Liver (tissue), 9 donors: Measurements from ENCODE around the gene TAPBP. TPM values are rescaled to one million over a fixed set of nuclear protein-coding genes. Genes with fewer than 3 reads are reported as not detected.

Source experiments
- DNase-seq: peaks from one replicate; pipeline ENCODE4 v3.0.0-alpha.2; 2017; ENCODE audit warnings: low spot score
- H3K27ac ChIP-seq, 2 donors: one replicate each; pipeline ENCODE4 v1.7.0; 2013; ENCODE audit warnings: inconsistent platforms in 2 of 2, low read length in 2 of 2, control low read depth in 1 of 2, low read depth in 1 of 2, mild to moderate bottlenecking in 1 of 2
- H3K27me3 ChIP-seq, 4 donors: one replicate each; pipeline versions ENCODE4 v1.6.1 to v1.7.0; 2013; ENCODE audit warnings: low read length in 3 of 4, inconsistent platforms in 1 of 4, mild to moderate bottlenecking in 1 of 4, moderate library complexity in 1 of 4; ENCODE audit not compliant: control insufficient read depth in 4 of 4, insufficient read depth in 4 of 4
- H3K36me3 ChIP-seq, 4 donors: one replicate each; pipeline versions ENCODE4 v1.6.1 to v1.7.0; 2013; ENCODE audit warnings: low read length in 3 of 4, mild to moderate bottlenecking in 3 of 4, low read depth in 1 of 4, moderate library complexity in 1 of 4; ENCODE audit not compliant: control insufficient read depth in 4 of 4, insufficient read depth in 3 of 4
- H3K4me1 ChIP-seq, 4 donors: one replicate each; pipeline versions ENCODE4 v1.6.1 to v1.7.0; 2013; ENCODE audit warnings: low read length in 3 of 4, mild to moderate bottlenecking in 3 of 4, moderate library complexity in 1 of 4; ENCODE audit not compliant: control insufficient read depth in 4 of 4, insufficient read depth in 4 of 4
- H3K4me3 ChIP-seq, 3 donors: one replicate each; pipeline versions ENCODE4 v1.6.1 to v1.7.0; 2013; ENCODE audit warnings: low read length in 3 of 3, control low read depth in 1 of 3, low read depth in 1 of 3, mild to moderate bottlenecking in 1 of 3
- H3K9ac ChIP-seq, 2 donors: one replicate each; pipeline ENCODE4 v1.7.0; 2013; ENCODE audit warnings: low read length in 2 of 2, mild to moderate bottlenecking in 2 of 2, moderate library complexity in 2 of 2, control low read depth in 1 of 2, low read depth in 1 of 2
- H3K9me3 ChIP-seq, 4 donors: one replicate each; pipeline versions ENCODE4 v1.6.1 to v1.7.0; 2013; ENCODE audit warnings: low read length in 3 of 4; ENCODE audit not compliant: control insufficient read depth in 4 of 4
- ATF3 ChIP-seq: IDR thresholded peaks from 2 replicates; pipeline ENCODE4 v1.6.1; 2016; ENCODE audit warnings: antibody characterized with exemption
- CTCF ChIP-seq: fragments of 150-350 bp; IDR thresholded peaks from 2 replicates; pipeline ENCODE4 v1.5.1; 2017; ENCODE audit warnings: improper control_type of control experiment, low read depth, low read length; ENCODE audit not compliant: missing input control
- FOXA1 ChIP-seq: IDR thresholded peaks from 2 replicates; pipeline ENCODE4 v1.6.1; 2016; ENCODE audit warnings: antibody characterized with exemption
- FOXA2 ChIP-seq: IDR thresholded peaks from 2 replicates; pipeline ENCODE4 v1.6.1; 2016; ENCODE audit warnings: antibody characterized with exemption
- HNF4G ChIP-seq: IDR thresholded peaks from 2 replicates; pipeline ENCODE4 v1.6.1; 2016; ENCODE audit warnings: antibody characterized with exemption
- MAX ChIP-seq: IDR thresholded peaks from 2 replicates; pipeline ENCODE4 v1.6.1; 2016; ENCODE audit warnings: antibody characterized with exemption
- RAD21 ChIP-seq, 2 donors: IDR thresholded peaks; 2 replicates each; pipeline ENCODE4 v1.6.1; 2016; ENCODE audit warnings: antibody characterized with exemption in 2 of 2, mild to moderate bottlenecking in 2 of 2
- RXRA ChIP-seq, 2 donors: IDR thresholded peaks; 2 replicates each; pipeline ENCODE4 v1.6.1; 2017 to 2018; ENCODE audit warnings: antibody characterized with exemption in 2 of 2, mild to moderate bottlenecking in 1 of 2
- YY1 ChIP-seq: IDR thresholded peaks from 2 replicates; pipeline ENCODE4 v1.6.1; 2016; ENCODE audit warnings: antibody characterized with exemption, mild to moderate bottlenecking
- ZBTB33 ChIP-seq: IDR thresholded peaks from 2 replicates; pipeline ENCODE4 v1.6.1; 2016; ENCODE audit warnings: antibody characterized with exemption
- WGBS: extraction: QIAGEN DNeasy Blood & Tissue Kit; methylation state at CpG from one replicate; pipeline ENCODE4 v1.1.7; 2013; 5-methylcytosine and 5-hydroxymethylcytosine counted together
- polyA plus RNA-seq, 2 donors: library from polyadenylated mRNA; stranded (reverse) in 1 of 2; unstranded in 1 of 2; fragments of 200-250 nt in 1 of 2; fragments of >200 nt in 1 of 2; fragmentation: Nextera tagmentation in 1 of 2; extraction: Ambion mirVana in 1 of 2; gene quantifications; one replicate each; pipeline versions ENCODE4 v1.2.1 to v1.2.3, GENCODE V29; 2013 to 2015
- total RNA-seq, 2 donors: library from RNA; depleted of rRNA; stranded (reverse); fragments of >200 nt; gene quantifications; one replicate each; pipeline ENCODE4 v1.2.3, GENCODE V29; 2014
- donor health status: healthy.
- donor health status: healthy.
- donor health status: healthy.
- donor health status: healthy.
- donor health status: healthy.

Gene TAPBP
- total and polyA plus RNA-seq, 4 donors = 47.9 to 74.0 (median 51.0) TPM

GRCh38 chr6:33279971-33280511, 33.8 kb downstream of the TAPBP start:
- DNase-seq = no peak
- H3K9me3 ChIP-seq = no peaks in the 10 kb centered on the region
- no peak overlapping the region for H3K27ac ChIP-seq
- WGBS = 76% methylated on average over 5 of the region's 5 CpGs
- no peak overlapping the region for H3K9ac ChIP-seq
- peaks cover 0 to 51% (median 15%) of the 10 kb centered on the region in 4 donors for H3K36me3 ChIP-seq
- no peak for TF ChIP-seq MAX
- no peak for TF ChIP-seq HNF4G
- no peak for TF ChIP-seq ZBTB33
- TF ChIP-seq CTCF = peak; percentile 45
- TF ChIP-seq FOXA1 = no peak
- TF ChIP-seq RAD21 (IDR thresholded peaks at IDR 0.05) = peak; percentile 55 to 79
- no peak for TF ChIP-seq RXRA (IDR thresholded peaks at IDR 0.05)
- H3K4me1 ChIP-seq = peaks cover 0 to 21% (median 10%) of the 10 kb centered on the region in 4 donors
- H3K4me3 ChIP-seq = no peak overlapping the region
- H3K27me3 ChIP-seq = no peaks in the 10 kb centered on the region

GRCh38 chr6:33279257-33279695, 34.6 kb downstream of the TAPBP start:
- Histone ChIP-seq H3K4me3 (no peak overlapping the region), H3K4me1 (peaks cover 2 to 29% (median 15%) of the 10 kb centered on the region in 4 donors), H3K27ac (no peak overlapping the region), H3K9me3 (no peaks in the 10 kb centered on the region), H3K27me3 (no peaks in the 10 kb centered on the region), H3K36me3 (peaks cover 0 to 51% (median 14%) of the 10 kb centered on the region in 4 donors), H3K9ac (no peak overlapping the region)
- 75% methylated on average over 13 of the region's 13 CpGs for WGBS
- DNase-seq = no peak
- TF ChIP-seq CTCF (no peak), FOXA2 (no peak), YY1 (no peak), HNF4G (no peak), RAD21 (IDR thresholded peaks at IDR 0.05) (no peak), ATF3 (no peak)
